Astrocyte of the cerebellum (primary cell): ENCODE data around the gene EIF3I.

ENCODE experiments used
- DNase-seq: peaks from one replicate; pipeline ENCODE4 v3.0.0-alpha.2; 2011; ENCODE audit warnings: low read depth
- H3K4me3 ChIP-seq: 2 replicates; pipeline ENCODE4 v1.5.1; 2011; ENCODE audit warnings: mild to moderate bottlenecking, low read depth, low read length, moderate library complexity
- in situ Hi-C: cut with HindIII; loops from 2 replicates; pipeline ENCODE4 v1.10.0; 2017; ENCODE audit warnings: low sequenced_read_pairs
- TF ChIP-seq, protein P1 (sequence below): IDR thresholded peaks from 2 replicates; pipeline ENCODE4 v1.5.1; 2012; ENCODE audit warnings: low read length, low read depth, moderate library complexity, mild to moderate bottlenecking; ENCODE audit errors: missing control alignments

The EIF3I gene

DNA sequence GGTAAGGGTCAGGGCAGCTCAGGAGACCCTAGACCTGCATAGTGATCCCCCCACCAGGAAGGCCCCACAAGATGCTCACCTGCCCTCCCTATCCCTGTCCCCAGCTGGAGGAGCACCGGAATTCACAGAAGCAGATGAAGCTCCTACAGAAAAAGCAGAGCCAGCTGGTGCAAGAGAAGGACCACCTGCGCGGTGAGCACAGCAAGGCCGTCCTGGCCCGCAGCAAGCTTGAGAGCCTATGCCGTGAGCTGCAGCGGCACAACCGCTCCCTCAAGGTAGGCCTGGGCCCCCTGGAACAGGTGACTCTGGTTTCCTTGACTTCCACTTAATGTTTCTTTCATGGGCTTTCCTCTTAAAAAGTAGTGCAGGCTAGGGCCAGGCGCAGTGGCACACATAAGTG lies 34.4 kb upstream of the EIF3I start:
- in situ Hi-C loops, result no loop called here
- H3K4me3 ChIP-seq, result no peak overlapping the region
- TF ChIP-seq, protein P1, sequence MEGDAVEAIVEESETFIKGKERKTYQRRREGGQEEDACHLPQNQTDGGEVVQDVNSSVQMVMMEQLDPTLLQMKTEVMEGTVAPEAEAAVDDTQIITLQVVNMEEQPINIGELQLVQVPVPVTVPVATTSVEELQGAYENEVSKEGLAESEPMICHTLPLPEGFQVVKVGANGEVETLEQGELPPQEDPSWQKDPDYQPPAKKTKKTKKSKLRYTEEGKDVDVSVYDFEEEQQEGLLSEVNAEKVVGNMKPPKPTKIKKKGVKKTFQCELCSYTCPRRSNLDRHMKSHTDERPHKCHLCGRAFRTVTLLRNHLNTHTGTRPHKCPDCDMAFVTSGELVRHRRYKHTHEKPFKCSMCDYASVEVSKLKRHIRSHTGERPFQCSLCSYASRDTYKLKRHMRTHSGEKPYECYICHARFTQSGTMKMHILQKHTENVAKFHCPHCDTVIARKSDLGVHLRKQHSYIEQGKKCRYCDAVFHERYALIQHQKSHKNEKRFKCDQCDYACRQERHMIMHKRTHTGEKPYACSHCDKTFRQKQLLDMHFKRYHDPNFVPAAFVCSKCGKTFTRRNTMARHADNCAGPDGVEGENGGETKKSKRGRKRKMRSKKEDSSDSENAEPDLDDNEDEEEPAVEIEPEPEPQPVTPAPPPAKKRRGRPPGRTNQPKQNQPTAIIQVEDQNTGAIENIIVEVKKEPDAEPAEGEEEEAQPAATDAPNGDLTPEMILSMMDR, result no peak
- no peak for DNase-seq

DNA sequence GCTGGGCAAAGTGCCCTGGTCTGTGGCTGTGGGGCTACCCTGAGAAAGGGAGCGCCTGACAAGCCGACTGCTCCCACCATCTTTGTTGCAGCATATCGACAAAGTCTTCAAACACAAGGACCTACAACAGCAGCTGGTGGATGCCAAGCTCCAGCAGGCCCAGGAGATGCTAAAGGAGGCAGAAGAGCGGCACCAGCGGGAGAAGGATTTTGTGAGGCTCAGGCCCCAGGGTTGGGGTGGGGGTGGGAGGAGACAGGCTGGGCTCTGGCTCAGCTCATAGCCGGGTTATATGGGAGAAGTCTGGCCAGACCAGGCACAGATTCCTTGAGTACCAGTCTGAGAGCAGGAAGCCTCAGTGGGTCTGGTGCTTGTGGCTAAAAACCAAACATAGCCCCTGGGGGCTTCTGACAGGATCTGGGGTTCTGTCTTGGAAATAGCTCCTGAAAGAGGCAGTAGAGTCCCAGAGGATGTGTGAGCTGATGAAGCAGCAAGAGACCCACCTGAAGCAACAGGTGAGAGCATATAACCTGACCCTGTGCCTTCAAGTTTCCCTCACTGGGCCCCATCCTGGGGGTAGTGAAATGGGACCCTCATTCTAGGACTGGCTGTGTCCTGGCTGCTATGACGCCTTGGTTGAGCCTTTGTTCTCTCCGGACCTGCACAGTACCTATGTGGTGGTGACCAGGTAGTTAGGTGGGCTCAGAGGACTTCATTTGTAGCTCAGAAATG lies 29.8 kb upstream of the EIF3I start:
- no peak overlapping the region for H3K4me3 ChIP-seq
- in situ Hi-C loops, result no loop called here
- TF ChIP-seq, protein P1, result no peak
- DNase-seq, result no peak

DNA sequence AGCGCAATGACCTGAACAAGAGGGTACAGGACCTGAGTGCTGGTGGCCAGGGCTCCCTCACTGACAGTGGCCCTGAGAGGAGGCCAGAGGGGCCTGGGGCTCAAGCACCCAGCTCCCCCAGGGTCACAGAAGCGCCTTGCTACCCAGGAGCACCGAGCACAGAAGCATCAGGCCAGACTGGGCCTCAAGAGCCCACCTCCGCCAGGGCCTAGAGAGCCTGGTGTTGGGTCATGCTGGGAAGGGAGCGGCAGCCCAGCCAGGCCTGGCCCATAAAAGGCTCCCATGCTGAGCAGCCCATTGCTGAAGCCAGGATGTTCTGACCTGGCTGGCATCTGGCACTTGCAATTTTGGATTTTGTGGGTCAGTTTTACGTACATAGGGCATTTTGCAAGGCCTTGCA lies 27.2 kb upstream of the EIF3I start:
- DNase-seq, result no peak
- no peak overlapping the region for H3K4me3 ChIP-seq
- in situ Hi-C loops, result no loop called here
- TF ChIP-seq, protein P1, result no peak

DNA sequence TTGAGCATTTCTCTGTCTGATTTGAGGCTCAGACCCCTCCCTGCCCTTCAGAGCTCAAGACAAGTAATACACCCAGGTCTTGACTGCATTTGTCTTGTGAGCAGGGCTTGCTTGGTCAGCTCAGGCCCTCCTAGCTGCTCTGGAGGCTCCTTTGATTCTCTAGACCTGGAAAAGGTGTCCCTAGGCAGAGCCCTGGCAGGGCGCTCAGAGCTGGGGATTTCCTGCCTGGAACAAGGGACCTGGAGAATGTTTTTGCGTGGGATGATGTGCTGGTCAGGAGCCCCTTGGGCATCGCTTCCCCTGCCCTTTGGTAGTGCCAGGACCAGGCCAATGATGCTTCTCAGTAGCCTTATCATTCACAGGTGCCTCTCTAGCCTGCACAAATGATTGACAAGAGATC lies 26.7 kb upstream of the EIF3I start:
- TF ChIP-seq, protein P1, result no peak
- no peak for DNase-seq
- in situ Hi-C loops, result no loop called here
- H3K4me3 ChIP-seq, result no peak overlapping the region

DNA sequence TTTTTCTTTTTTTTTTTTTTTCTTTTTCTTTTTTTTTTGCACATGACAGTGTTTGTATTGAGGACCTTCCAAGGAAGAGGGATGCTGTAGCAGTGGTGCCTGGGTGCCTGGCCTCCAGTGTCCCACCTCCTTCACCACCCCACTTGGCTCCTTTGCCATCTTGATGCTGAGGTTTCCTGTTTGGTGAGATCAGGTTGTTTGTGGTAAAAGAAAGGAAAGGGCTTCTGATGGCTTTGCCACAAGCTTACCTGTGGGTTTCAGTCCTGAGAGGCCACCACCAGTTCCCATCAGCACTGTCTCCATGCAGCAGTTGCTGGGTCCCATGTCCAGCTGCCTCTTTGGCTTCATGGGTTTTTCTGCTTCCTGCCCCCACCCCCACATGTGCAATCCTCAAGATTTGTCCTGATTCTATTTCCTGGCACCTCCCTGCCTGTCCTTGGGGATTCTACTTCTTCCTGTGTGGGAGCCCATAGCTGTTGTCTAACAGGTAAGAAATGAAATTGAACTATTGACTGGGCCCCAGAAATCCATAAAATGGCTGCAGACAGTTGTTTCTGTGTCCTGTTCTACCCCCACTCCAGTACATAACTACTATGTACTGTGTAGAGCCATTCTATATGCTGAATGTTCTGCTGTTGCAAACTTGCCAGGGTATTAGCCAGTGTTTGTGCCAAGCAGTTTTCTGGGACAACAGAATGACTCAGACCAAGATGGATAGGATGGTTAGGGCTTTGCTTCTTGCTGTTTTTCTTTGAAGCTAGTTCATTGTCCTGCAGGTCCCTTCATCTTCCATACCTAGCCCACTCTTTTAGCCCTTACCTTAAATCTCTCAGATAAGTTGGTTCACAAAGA lies 26.0 kb upstream of the EIF3I start:
- TF ChIP-seq, protein P1, result no peak
- in situ Hi-C loops, result no loop called here
- H3K4me3 ChIP-seq, result no peak overlapping the region
- no peak for DNase-seq

GRCh38 chr1:32197074-32197473 lies 25.1 kb upstream of the EIF3I start:
- TF ChIP-seq, protein P1, result no peak
- in situ Hi-C loops, result no loop called here
- no peak for DNase-seq
- no peak overlapping the region for H3K4me3 ChIP-seq
